H9 (cell line): ENCODE measurements around the gene TBXAS1. TPM values are rescaled to one million over a fixed set of nuclear protein-coding genes. Genes with fewer than 3 reads are reported as not detected.

Experiments
- DNase-seq: peaks from one replicate; pipeline ENCODE4 v3.0.0-alpha.2; 2017
- H2AFZ ChIP-seq: one replicate; pipeline ENCODE4 v1.6.1; 2013; ENCODE audit warnings: mild to moderate bottlenecking, low read length, control low read depth, moderate library complexity
- H2AK5ac ChIP-seq: 2 replicates; pipeline ENCODE4 v1.6.1; 2013; ENCODE audit warnings: low read length, control low read depth, mixed read lengths; ENCODE audit not compliant: insufficient read length
- H2BK120ac ChIP-seq: one replicate; pipeline ENCODE4 v1.6.1; 2013; ENCODE audit warnings: low read depth, mild to moderate bottlenecking, low read length, control low read depth, inconsistent platforms; ENCODE audit not compliant: poor library complexity, severe bottlenecking
- H2BK12ac ChIP-seq: 2 replicates; pipeline ENCODE4 v1.6.1; 2013; ENCODE audit warnings: low read length, control low read depth, mixed read lengths, low read depth; ENCODE audit not compliant: insufficient read length
- H2BK15ac ChIP-seq: 2 replicates; pipeline ENCODE4 v1.6.1; 2013; ENCODE audit warnings: low read depth, low read length, control low read depth
- H2BK20ac ChIP-seq: one replicate; pipeline ENCODE4 v1.6.1; 2013; ENCODE audit warnings: low read depth, mild to moderate bottlenecking, low read length, control low read depth, inconsistent platforms; ENCODE audit not compliant: poor library complexity, severe bottlenecking
- H2BK5ac ChIP-seq: 2 replicates; pipeline ENCODE4 v1.6.1; 2013; ENCODE audit warnings: low read length, control low read depth, mixed read lengths; ENCODE audit not compliant: insufficient read length
- H3K14ac ChIP-seq: 2 replicates; pipeline ENCODE4 v1.6.1; 2013; ENCODE audit warnings: low read length, control low read depth; ENCODE audit not compliant: insufficient read depth
- H3K18ac ChIP-seq: 2 replicates; pipeline ENCODE4 v1.6.1; 2013; ENCODE audit warnings: low read depth, mild to moderate bottlenecking, mixed read lengths, low read length, control low read depth; ENCODE audit not compliant: insufficient read length
- H3K23ac ChIP-seq: 2 replicates; pipeline ENCODE4 v1.6.1; 2013; ENCODE audit warnings: low read length, control low read depth, mixed read lengths, low read depth; ENCODE audit not compliant: insufficient read length
- H3K23me2 ChIP-seq: 2 replicates; pipeline ENCODE4 v1.6.1; 2013; ENCODE audit warnings: low read depth, mild to moderate bottlenecking, mixed read lengths, low read length, control low read depth; ENCODE audit not compliant: insufficient read length, poor library complexity, severe bottlenecking
- H3K27ac ChIP-seq: 2 replicates; pipeline ENCODE4 v1.5.1; 2013; ENCODE audit warnings: low read length, control low read depth, mixed read lengths, low read depth; ENCODE audit not compliant: insufficient read length
- H3K27me3 ChIP-seq: 2 replicates; pipeline ENCODE4 v1.6.1; 2013; ENCODE audit warnings: low read length, control low read depth, inconsistent platforms; ENCODE audit not compliant: insufficient read depth
- H3K4ac ChIP-seq: 2 replicates; pipeline ENCODE4 v1.6.1; 2013; ENCODE audit warnings: low read depth, mild to moderate bottlenecking, control low read depth, inconsistent platforms, low read length, moderate library complexity
- H3K4me1 ChIP-seq: 2 replicates; pipeline ENCODE4 v1.6.1; 2013; ENCODE audit warnings: low read length, control low read depth, inconsistent platforms; ENCODE audit not compliant: insufficient read depth
- H3K4me2 ChIP-seq: 2 replicates; pipeline ENCODE4 v1.6.1; 2013; ENCODE audit warnings: low read length, control low read depth, mixed read lengths; ENCODE audit not compliant: insufficient read length, insufficient read depth
- H3K56ac ChIP-seq: 2 replicates; pipeline ENCODE4 v1.6.1; 2013; ENCODE audit warnings: low read depth, mild to moderate bottlenecking, mixed read lengths, low read length, control low read depth; ENCODE audit not compliant: insufficient read length
- H3K79me1 ChIP-seq: 2 replicates; pipeline ENCODE4 v1.6.1; 2013; ENCODE audit warnings: low read depth, mild to moderate bottlenecking, moderate library complexity, low read length, control low read depth, inconsistent platforms; ENCODE audit not compliant: insufficient read depth, poor library complexity, severe bottlenecking
- H3K79me2 ChIP-seq: 2 replicates; pipeline ENCODE4 v1.6.1; 2013; ENCODE audit warnings: low read length, control low read depth, inconsistent platforms; ENCODE audit not compliant: insufficient read depth
- H3K9ac ChIP-seq: 2 replicates; pipeline ENCODE4 v1.6.1; 2013; ENCODE audit warnings: low read length, control low read depth, mixed read lengths; ENCODE audit not compliant: insufficient read length; ENCODE audit errors: extremely low read depth
- H3K9me3 ChIP-seq: one replicate; pipeline ENCODE4 v1.6.1; 2013; ENCODE audit warnings: low read depth, low read length, inconsistent platforms; ENCODE audit not compliant: control insufficient read depth
- H3T11ph ChIP-seq: one replicate; pipeline ENCODE4 v1.6.1; 2013; ENCODE audit warnings: mild to moderate bottlenecking, low read length, control low read depth, inconsistent platforms
- H4K20me1 ChIP-seq: one replicate; pipeline ENCODE4 v1.6.1; 2013; ENCODE audit not compliant: control insufficient read depth, insufficient read length, insufficient read depth
- H4K5ac ChIP-seq: 2 replicates; pipeline ENCODE4 v1.6.1; 2013; ENCODE audit warnings: low read depth, mild to moderate bottlenecking, mixed read lengths, low read length, control low read depth; ENCODE audit not compliant: insufficient read length
- H4K8ac ChIP-seq: replicated peaks from 2 replicates; pipeline ENCODE4 v1.6.1; 2013; ENCODE audit warnings: low read length, control low read depth, mixed read lengths, low read depth; ENCODE audit not compliant: insufficient read length
- H4K91ac ChIP-seq: 2 replicates; pipeline ENCODE4 v1.6.1; 2013; ENCODE audit warnings: low read depth, mild to moderate bottlenecking, moderate library complexity, mixed read lengths, low read length, control low read depth; ENCODE audit not compliant: insufficient read length
- H3K27ac Mint-ChIP-seq, 3 experiments: 2 replicates in 2 of 3; 3 replicates in 1 of 3; pipeline ENCODE4 v1.8.0; 2020 to 2021; ENCODE audit warnings: mixed read lengths in 3 of 3, mild to moderate bottlenecking in 1 of 3, moderate library complexity in 1 of 3
- H3K27me3 Mint-ChIP-seq: 2 replicates; pipeline ENCODE4 v1.8.0; 2021; ENCODE audit warnings: low read depth, mild to moderate bottlenecking, moderate library complexity, mixed read lengths
- H3K36me3 Mint-ChIP-seq, 3 experiments: 2 replicates in 2 of 3; 3 replicates in 1 of 3; pipeline ENCODE4 v1.8.0; 2020 to 2021; ENCODE audit warnings: low read depth in 3 of 3, mixed read lengths in 3 of 3; ENCODE audit not compliant: insufficient read depth in 1 of 3
- H3K4me1 Mint-ChIP-seq, 2 experiments: 2 replicates each; pipeline ENCODE4 v1.8.0; 2020; ENCODE audit warnings: mixed read lengths in 2 of 2
- H3K4me3 Mint-ChIP-seq, 2 experiments: 2 replicates in 1 of 2; 3 replicates in 1 of 2; pipeline ENCODE4 v1.8.0; 2020 to 2021; ENCODE audit warnings: mild to moderate bottlenecking in 2 of 2, mixed read lengths in 2 of 2, moderate library complexity in 1 of 2
- H3K9me3 Mint-ChIP-seq, 2 experiments: 2 replicates in 1 of 2; 3 replicates in 1 of 2; pipeline ENCODE4 v1.8.0; 2020; ENCODE audit warnings: mild to moderate bottlenecking in 2 of 2, mixed read lengths in 2 of 2, moderate library complexity in 1 of 2
- CTCF ChIP-seq: fragments of 200-600 bp; sonication (generic); conservative IDR thresholded peaks from 3 replicates; pipeline ENCODE4 v1.8.0; 2021; ENCODE audit warnings: antibody characterized with exemption, mild to moderate bottlenecking
- WGBS: extraction: QIAGEN DNeasy Blood & Tissue Kit; methylation state at CpG from one replicate; pipeline ENCODE4 v1.1.7; 2013; ENCODE audit warnings: missing lambda C conversion rate, low lambda C conversion rate, mixed read lengths; ENCODE audit not compliant: insufficient read length; ENCODE audit errors: extremely low coverage; 5-methylcytosine and 5-hydroxymethylcytosine counted together
- total RNA-seq: library from RNA; stranded (reverse); gene quantifications from 2 replicates; pipeline ENCODE4 v1.2.1, GENCODE V29; 2021

TBXAS1 gene
- total RNA-seq, 1 experiment from 2014 or later: 0.39 TPM

DNA sequence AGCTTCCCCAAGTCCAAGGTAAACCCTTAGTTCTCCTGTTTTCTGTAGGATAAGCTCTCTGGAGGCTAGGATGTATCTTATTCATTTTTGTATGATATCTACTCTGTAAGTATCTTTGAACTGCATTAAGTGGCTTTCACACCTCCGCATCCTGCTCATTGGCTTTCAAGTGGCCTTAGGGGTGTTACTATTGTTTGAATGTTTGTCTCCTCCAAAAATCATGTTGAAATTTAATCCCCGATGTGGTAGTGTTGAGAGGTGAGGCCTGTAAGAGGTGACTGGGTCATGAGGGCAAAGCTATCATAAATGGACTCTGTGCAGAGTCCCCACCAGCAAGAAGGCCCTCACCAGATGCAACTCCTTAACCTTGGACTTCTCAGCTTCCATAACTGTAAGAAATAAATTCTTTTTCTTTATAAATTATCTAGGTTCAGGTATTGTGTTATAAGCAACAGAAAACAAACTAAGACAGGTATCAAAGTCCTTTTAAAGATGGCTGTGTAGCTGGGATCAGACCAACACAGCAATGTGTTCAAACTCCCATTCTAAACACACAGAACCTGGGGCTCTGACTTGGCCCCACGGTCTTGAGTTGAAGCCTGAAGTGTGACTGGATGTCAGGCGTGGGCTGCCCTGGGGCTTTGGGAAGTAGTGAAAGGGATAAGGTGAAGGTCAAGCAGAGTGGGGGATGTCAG is 25.9 kb downstream of the TBXAS1 start:
- Histone ChIP-seq H3K79me1 (no peaks in the 10 kb centered on the region), H3K27me3 (no peaks in the 10 kb centered on the region), H3K23ac (no peak overlapping the region), H3K4ac (no peak overlapping the region), H3K27ac (no peak overlapping the region), H2BK12ac (no peak overlapping the region), H2AFZ (no peak overlapping the region), H3K18ac (no peak overlapping the region), H3K4me1 (no peaks in the 10 kb centered on the region), H2BK15ac (no peak overlapping the region), H2BK5ac (no peak overlapping the region), H3K56ac (no peak overlapping the region), H3K79me2 (no peaks in the 10 kb centered on the region), H3K14ac (no peak overlapping the region), H3K4me2 (no peak overlapping the region), H3K9ac (no peak overlapping the region), H3K9me3 (no peaks in the 10 kb centered on the region), H4K5ac (no peak overlapping the region), H4K20me1 (no peaks in the 10 kb centered on the region), H2BK120ac (no peak overlapping the region), H3K23me2 (no peaks in the 10 kb centered on the region), H3T11ph (no peak overlapping the region), H4K91ac (no peak overlapping the region), H4K8ac (no peak overlapping the region), H2AK5ac (no peak overlapping the region), H2BK20ac (no peak overlapping the region)
- TF ChIP-seq CTCF: no peak
- H3K4me1 Mint-ChIP-seq: peaks cover 3 to 11% of the 10 kb centered on the region in 2 experiments; a peak in 3 of 4 replicates
- WGBS: no CpG with 5 or more reads among the region's 4 CpGs
- peak overlapping the region in 2 of 3 experiments; percentile 42 to 70; a peak in 2 of 7 replicates for H3K27ac Mint-ChIP-seq
- no peaks in the 10 kb centered on the region for H3K9me3 Mint-ChIP-seq
- DNase-seq: no peak
- no peaks in the 10 kb centered on the region; the same call in 1 of the 2 replicates for H3K27me3 Mint-ChIP-seq
- H3K36me3 Mint-ChIP-seq: no peaks in the 10 kb centered on the region
- H3K4me3 Mint-ChIP-seq: no peak overlapping the region
